ENCODE measurements around the gene DIS3L2. TPM values are rescaled to one million over a fixed set of nuclear protein-coding genes. Genes with fewer than 3 reads are reported as not detected.

DIS3L2 gene
- total RNA-seq, result 19.6 and 22.7 TPM in 2 replicates

GRCh38 chr2:231961349-231962166 lies at the start of gene DIS3L2:
Gene DIS3L2 (plus strand): TSS chr2:231961713. CDS start chr2:232014928, 53,215 bp downstream.

GRCh38 chr2:231926180-231926741 lies 35.3 kb upstream of the DIS3L2 start, which contains the start of gene NPPC:
Gene NPPC (minus strand): TSS chr2:231926396. CDS start chr2:231926249, 147 bp downstream.

GRCh38 chr2:232378735-232379151 lies 417.2 kb downstream of the DIS3L2 start, which contains the start of gene ALPP:
Gene ALPP (plus strand): TSS chr2:232378751. CDS start chr2:232378803, 52 bp downstream.

Other genes starting within 250 kb of the DIS3L2 start
- gene PDE6D, start 180.4 kb upstream of the DIS3L2 start, total RNA-seq, result 43.0 and 43.3 TPM in 2 replicates
- 23.9 and 28.4 TPM in 2 replicates for gene COPS7B, start 175.3 kb upstream of the DIS3L2 start, total RNA-seq
- not detected in 2 replicates for gene NPPC, start 35.3 kb upstream of the DIS3L2 start, total RNA-seq

All from bronchus fibroblast of lung (primary cell).